Measurements from ENCODE around the gene PPIA. TPM values are rescaled to one million over a fixed set of nuclear protein-coding genes. Genes with fewer than 3 reads are reported as not detected.
"Not testable (repeated sequence)": the region's sequence is repeated elsewhere in the genome, so short reads cannot be mapped to it uniquely, and the experiment has no call there.

PPIA gene
- total and polyA plus RNA-seq, 2 donors from 2014 or later = 1,143 to 2,940 TPM

GRCh38 chr7:44801890-44802289, 5.4 kb downstream of the PPIA start:
- no peaks in the 10 kb centered on the region for H3K9me3 ChIP-seq (ENCODE audit: control insufficient read depth in 2 of 3, insufficient read depth in 1 of 3, low read length in 3 of 3)
- peaks cover 18 to 43% (median 18%) of the 10 kb centered on the region in 3 donors for H3K36me3 ChIP-seq (ENCODE audit: control insufficient read depth in 2 of 3, insufficient read depth in 3 of 3, low read length in 3 of 3)
- no peak overlapping the region for H3K27ac ChIP-seq (ENCODE audit: low read depth in 2 of 2, low read length in 2 of 2)
- TF ChIP-seq CTCF (IDR thresholded peaks at IDR 0.05; ENCODE audit: borderline replicate concordance, extremely low read depth, insufficient read depth) = no peak
- intact Hi-C loops (cut with DNase I) = no loop called here
- FAIRE-seq = no peak
- DNase-seq = no peak
- H3K4me1 ChIP-seq (ENCODE audit: control insufficient read depth in 2 of 3, insufficient read depth in 2 of 3, low read depth in 1 of 3, low read length in 3 of 3) = peaks cover 0 to 9% (median 6%) of the 10 kb centered on the region in 3 donors
- H3K4me3 ChIP-seq (ENCODE audit: low read length in 3 of 3) = no peak overlapping the region
- H3K27me3 ChIP-seq (ENCODE audit: control insufficient read depth, insufficient read depth, low read length) = no peaks in the 10 kb centered on the region
- no peak overlapping the region for H3K9ac ChIP-seq (ENCODE audit: low read length in 3 of 3)

GRCh38 chr7:44802418-44803025, 6.0 kb downstream of the PPIA start:
- intact Hi-C loops (cut with DNase I) = no loop called here
- FAIRE-seq (no peak), DNase-seq (no peak)
- Histone ChIP-seq H3K4me1 (ENCODE audit: control insufficient read depth in 2 of 3, insufficient read depth in 2 of 3, low read depth in 1 of 3, low read length in 3 of 3) (peaks cover 0 to 9% (median 6%) of the 10 kb centered on the region in 3 donors), H3K4me3 (ENCODE audit: low read length in 3 of 3) (no peak overlapping the region), H3K27ac (ENCODE audit: low read depth in 2 of 2, low read length in 2 of 2) (no peak overlapping the region), H3K36me3 (ENCODE audit: control insufficient read depth in 2 of 3, insufficient read depth in 3 of 3, low read length in 3 of 3) (peaks cover 18 to 43% (median 18%) of the 10 kb centered on the region in 3 donors), H3K27me3 (ENCODE audit: control insufficient read depth, insufficient read depth, low read length) (no peaks in the 10 kb centered on the region), H3K9ac (ENCODE audit: low read length in 3 of 3) (no peak overlapping the region), H3K9me3 (ENCODE audit: control insufficient read depth in 2 of 3, insufficient read depth in 1 of 3, low read length in 3 of 3) (no peaks in the 10 kb centered on the region)
- TF ChIP-seq CTCF (IDR thresholded peaks at IDR 0.05; ENCODE audit: borderline replicate concordance, extremely low read depth, insufficient read depth) = no peak

GRCh38 chr7:44803828-44804519, 7.5 kb downstream of the PPIA start:
- H3K9ac ChIP-seq (ENCODE audit: low read length in 3 of 3); H3K27ac ChIP-seq (ENCODE audit: low read depth in 2 of 2, low read length in 2 of 2); H3K27me3 ChIP-seq (ENCODE audit: control insufficient read depth, insufficient read depth, low read length); H3K4me3 ChIP-seq (ENCODE audit: low read length in 3 of 3); H3K9me3 ChIP-seq (ENCODE audit: control insufficient read depth in 2 of 3, insufficient read depth in 1 of 3, low read length in 3 of 3); H3K4me1 ChIP-seq (ENCODE audit: control insufficient read depth in 2 of 3, insufficient read depth in 2 of 3, low read depth in 1 of 3, low read length in 3 of 3); intact Hi-C loops (cut with DNase I); FAIRE-seq; DNase-seq: not testable (repeated sequence)
- peaks cover 17 to 43% (median 18%) of the 10 kb centered on the region in 3 donors for H3K36me3 ChIP-seq (ENCODE audit: control insufficient read depth in 2 of 3, insufficient read depth in 3 of 3, low read length in 3 of 3)

GRCh38 chr7:44805950-44806349, 9.5 kb downstream of the PPIA start:
- Histone ChIP-seq H3K4me1 (ENCODE audit: control insufficient read depth in 2 of 3, insufficient read depth in 2 of 3, low read depth in 1 of 3, low read length in 3 of 3) (no peaks in the 10 kb centered on the region), H3K9me3 (ENCODE audit: control insufficient read depth in 2 of 3, insufficient read depth in 1 of 3, low read length in 3 of 3) (no peaks in the 10 kb centered on the region), H3K27me3 (ENCODE audit: control insufficient read depth, insufficient read depth, low read length) (no peaks in the 10 kb centered on the region), H3K4me3 (ENCODE audit: low read length in 3 of 3) (no peak overlapping the region), H3K27ac (ENCODE audit: low read depth in 2 of 2, low read length in 2 of 2) (no peak overlapping the region), H3K9ac (ENCODE audit: low read length in 3 of 3) (no peak overlapping the region), H3K36me3 (ENCODE audit: control insufficient read depth in 2 of 3, insufficient read depth in 3 of 3, low read length in 3 of 3) (peaks cover 9 to 27% (median 15%) of the 10 kb centered on the region in 3 donors)
- no peak for TF ChIP-seq CTCF (IDR thresholded peaks at IDR 0.05; ENCODE audit: borderline replicate concordance, extremely low read depth, insufficient read depth)
- FAIRE-seq = no peak
- no peak for DNase-seq
- intact Hi-C loops (cut with DNase I) = no loop called here
